Astrocyte of the spinal cord (primary cell): ENCODE measurements around the gene ELF4.
"Not testable (repeated sequence)": the region's sequence is repeated elsewhere in the genome, so short reads cannot be mapped to it uniquely, and the experiment has no call there.

ENCODE experiments used
- DNase-seq: peaks from one replicate; pipeline ENCODE4 v3.0.0; 2011; ENCODE audit warnings: low read depth, low spot score
- H3K4me3 ChIP-seq: 2 replicates; pipeline ENCODE4 v1.5.1; 2011; ENCODE audit warnings: low read depth, mild to moderate bottlenecking, low read length, moderate library complexity
- in situ Hi-C: cut with HindIII; loops from 2 replicates; pipeline ENCODE4 v1.10.0; 2017; ENCODE audit warnings: low sequenced_read_pairs
- TF ChIP-seq, protein P1 (sequence below): IDR thresholded peaks from 2 replicates; pipeline ENCODE4 v1.5.1; 2012; ENCODE audit warnings: low read depth, mild to moderate bottlenecking, low read length, inconsistent platforms

ELF4 gene

DNA sequence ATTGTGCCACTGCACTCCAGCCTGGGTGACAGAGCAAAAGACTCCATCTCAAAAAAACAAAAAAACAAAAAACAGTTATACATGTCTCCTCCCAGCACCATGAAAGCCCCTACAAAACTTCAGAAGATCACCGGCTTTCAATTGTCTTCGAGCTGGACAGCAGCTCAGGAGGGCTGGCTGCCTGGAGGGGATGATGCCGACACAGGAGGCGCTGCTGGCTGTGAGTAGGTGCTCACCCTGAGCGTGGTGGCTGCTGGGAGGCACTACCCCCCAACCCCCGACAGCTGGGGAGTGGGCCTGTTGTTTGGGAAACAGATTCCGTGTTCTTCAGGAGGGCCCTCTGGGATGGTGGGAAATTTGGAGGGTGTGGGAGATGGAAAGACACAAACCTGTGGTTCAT lies 6.9 kb upstream of the ELF4 start:
- in situ Hi-C loops: no loop called here

GRCh38 chrX:130115119-130115885 lies 5.0 kb upstream of the ELF4 start:
- peak; percentile 81 for DNase-seq
- in situ Hi-C loops, H3K4me3 ChIP-seq: not testable (repeated sequence)

More for the DNA sequence above, 6.9 kb upstream of the ELF4 start:
- no peak overlapping the region for H3K4me3 ChIP-seq
- TF ChIP-seq, protein P1, sequence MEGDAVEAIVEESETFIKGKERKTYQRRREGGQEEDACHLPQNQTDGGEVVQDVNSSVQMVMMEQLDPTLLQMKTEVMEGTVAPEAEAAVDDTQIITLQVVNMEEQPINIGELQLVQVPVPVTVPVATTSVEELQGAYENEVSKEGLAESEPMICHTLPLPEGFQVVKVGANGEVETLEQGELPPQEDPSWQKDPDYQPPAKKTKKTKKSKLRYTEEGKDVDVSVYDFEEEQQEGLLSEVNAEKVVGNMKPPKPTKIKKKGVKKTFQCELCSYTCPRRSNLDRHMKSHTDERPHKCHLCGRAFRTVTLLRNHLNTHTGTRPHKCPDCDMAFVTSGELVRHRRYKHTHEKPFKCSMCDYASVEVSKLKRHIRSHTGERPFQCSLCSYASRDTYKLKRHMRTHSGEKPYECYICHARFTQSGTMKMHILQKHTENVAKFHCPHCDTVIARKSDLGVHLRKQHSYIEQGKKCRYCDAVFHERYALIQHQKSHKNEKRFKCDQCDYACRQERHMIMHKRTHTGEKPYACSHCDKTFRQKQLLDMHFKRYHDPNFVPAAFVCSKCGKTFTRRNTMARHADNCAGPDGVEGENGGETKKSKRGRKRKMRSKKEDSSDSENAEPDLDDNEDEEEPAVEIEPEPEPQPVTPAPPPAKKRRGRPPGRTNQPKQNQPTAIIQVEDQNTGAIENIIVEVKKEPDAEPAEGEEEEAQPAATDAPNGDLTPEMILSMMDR: no peak
- DNase-seq: no peak

DNA sequence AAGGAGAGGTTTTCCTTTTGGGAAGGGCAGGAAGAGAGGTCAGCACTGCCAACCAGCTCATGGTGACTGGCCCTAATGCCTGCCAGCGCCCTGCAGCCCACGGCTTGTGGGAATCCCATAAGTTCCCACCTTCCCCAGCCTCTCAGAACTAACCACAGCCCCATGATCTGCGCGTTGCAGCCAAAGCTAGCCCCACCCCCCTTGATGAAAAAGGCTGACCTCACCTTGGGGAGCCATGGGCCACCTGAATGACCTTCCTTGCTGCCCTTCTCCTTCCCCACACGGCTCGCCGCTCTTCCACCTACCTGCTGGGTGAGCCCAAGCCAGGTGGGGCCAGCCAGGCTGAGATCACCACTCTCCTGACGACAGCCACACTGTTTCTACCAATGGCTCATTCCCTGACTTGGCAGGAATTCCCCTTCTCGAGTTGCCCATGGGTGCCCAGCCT lies 3.9 kb upstream of the ELF4 start:
- DNase-seq: peak; percentile 7
- no peak overlapping the region for H3K4me3 ChIP-seq
- TF ChIP-seq, protein P1: no peak
- in situ Hi-C loops: no loop called here

DNA sequence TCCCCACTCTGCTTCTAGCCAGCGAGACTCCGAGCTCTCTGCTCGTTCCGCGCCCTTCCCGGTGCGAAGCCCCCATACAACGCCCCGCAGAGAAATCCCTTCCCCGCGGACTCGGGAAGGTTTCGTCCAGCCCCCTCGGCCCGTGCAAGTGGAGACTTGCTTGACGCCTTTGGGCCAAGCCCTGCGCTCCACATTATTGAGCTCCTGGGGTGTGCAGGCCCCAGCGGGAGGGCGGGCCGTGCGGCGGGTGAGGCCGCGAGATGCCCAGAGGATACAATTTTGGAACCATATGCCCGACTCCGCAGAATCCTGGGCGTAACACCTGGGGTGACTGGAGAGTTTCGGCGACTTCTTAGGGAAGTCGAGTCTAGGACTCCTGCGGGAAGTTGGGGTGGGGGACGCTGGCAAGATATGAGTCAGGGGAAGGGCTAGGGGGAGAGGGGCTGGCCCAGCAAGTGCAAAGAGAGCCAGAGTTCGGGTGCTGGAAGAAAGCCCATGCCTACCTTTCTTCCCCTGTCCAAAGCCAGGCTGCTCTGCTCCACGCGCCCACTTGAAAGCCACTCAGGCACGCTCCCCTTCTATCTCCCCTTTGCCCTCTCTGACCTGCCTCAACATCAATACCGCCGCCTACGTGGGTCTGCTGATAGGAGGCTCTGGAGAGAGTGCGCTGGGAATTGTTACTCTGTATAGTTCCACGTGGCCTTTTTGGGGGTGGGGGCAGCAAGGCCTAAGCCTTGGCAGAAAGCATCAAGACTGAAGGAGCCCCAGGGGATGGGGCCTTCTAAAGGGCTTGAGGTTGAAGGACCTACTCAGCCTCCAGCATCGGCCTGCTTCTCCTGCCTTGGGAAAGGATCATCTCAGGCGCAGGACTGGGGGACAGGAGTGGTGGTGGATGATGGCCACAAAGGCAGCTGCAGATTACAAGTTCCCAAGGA lies 1.2 kb upstream of the ELF4 start:
- DNase-seq: peak; percentile 12
- in situ Hi-C loops: no loop called here
- peak overlapping the region; percentile 20 for H3K4me3 ChIP-seq
- TF ChIP-seq, protein P1: no peak

- H3K4me3 ChIP-seq: peak overlapping the region; percentile 60
- TF ChIP-seq, protein P1: no peak
- in situ Hi-C loops: no loop called here
- no peak for DNase-seq
Measured at GRCh38 chrX:130109429-130110378, 593 bp downstream of the ELF4 start.

GRCh38 chrX:130108647-130109428 lies 1.5 kb downstream of the ELF4 start:
- TF ChIP-seq, protein P1: no peak
- peak; percentile 24 for DNase-seq
- in situ Hi-C loops: no loop called here

More at GRCh38 chrX:130108647-130109428, 1.5 kb downstream of the ELF4 start:
- H3K4me3 ChIP-seq: peak overlapping the region; percentile 60
